Liver (tissue), 9 donors: Measurements from ENCODE around the gene PTPMT1. TPM values are rescaled to one million over a fixed set of nuclear protein-coding genes. Genes with fewer than 3 reads are reported as not detected.

Experiments
- DNase-seq: peaks from one replicate; pipeline ENCODE4 v3.0.0-alpha.2; 2017; ENCODE audit warnings: low spot score
- H3K27ac ChIP-seq, 2 donors: one replicate each; pipeline ENCODE4 v1.7.0; 2013; ENCODE audit warnings: inconsistent platforms in 2 of 2, low read length in 2 of 2, control low read depth in 1 of 2, low read depth in 1 of 2, mild to moderate bottlenecking in 1 of 2
- H3K27me3 ChIP-seq, 4 donors: one replicate each; pipeline versions ENCODE4 v1.6.1 to v1.7.0; 2013; ENCODE audit warnings: low read length in 3 of 4, inconsistent platforms in 1 of 4, mild to moderate bottlenecking in 1 of 4, moderate library complexity in 1 of 4; ENCODE audit not compliant: control insufficient read depth in 4 of 4, insufficient read depth in 4 of 4
- H3K36me3 ChIP-seq, 4 donors: one replicate each; pipeline versions ENCODE4 v1.6.1 to v1.7.0; 2013; ENCODE audit warnings: low read length in 3 of 4, mild to moderate bottlenecking in 3 of 4, low read depth in 1 of 4, moderate library complexity in 1 of 4; ENCODE audit not compliant: control insufficient read depth in 4 of 4, insufficient read depth in 3 of 4
- H3K4me1 ChIP-seq, 4 donors: one replicate each; pipeline versions ENCODE4 v1.6.1 to v1.7.0; 2013; ENCODE audit warnings: low read length in 3 of 4, mild to moderate bottlenecking in 3 of 4, moderate library complexity in 1 of 4; ENCODE audit not compliant: control insufficient read depth in 4 of 4, insufficient read depth in 4 of 4
- H3K4me3 ChIP-seq, 3 donors: one replicate each; pipeline versions ENCODE4 v1.6.1 to v1.7.0; 2013; ENCODE audit warnings: low read length in 3 of 3, control low read depth in 1 of 3, low read depth in 1 of 3, mild to moderate bottlenecking in 1 of 3
- H3K9ac ChIP-seq, 2 donors: one replicate each; pipeline ENCODE4 v1.7.0; 2013; ENCODE audit warnings: low read length in 2 of 2, mild to moderate bottlenecking in 2 of 2, moderate library complexity in 2 of 2, control low read depth in 1 of 2, low read depth in 1 of 2
- H3K9me3 ChIP-seq, 4 donors: one replicate each; pipeline versions ENCODE4 v1.6.1 to v1.7.0; 2013; ENCODE audit warnings: low read length in 3 of 4; ENCODE audit not compliant: control insufficient read depth in 4 of 4
- EGR1 ChIP-seq, 2 donors: IDR thresholded peaks; 2 replicates each; pipeline ENCODE4 v1.6.1; 2016 to 2018; ENCODE audit warnings: antibody characterized with exemption in 2 of 2, low read depth in 2 of 2
- FOXA1 ChIP-seq: IDR thresholded peaks from 2 replicates; pipeline ENCODE4 v1.6.1; 2016; ENCODE audit warnings: antibody characterized with exemption
- FOXA2 ChIP-seq: IDR thresholded peaks from 2 replicates; pipeline ENCODE4 v1.6.1; 2016; ENCODE audit warnings: antibody characterized with exemption
- GABPA ChIP-seq, 2 donors: IDR thresholded peaks in 1 of 2; conservative IDR thresholded peaks in 1 of 2; 2 replicates each; pipeline ENCODE4 v1.6.1; 2016; ENCODE audit warnings: antibody characterized with exemption in 2 of 2, mild to moderate bottlenecking in 1 of 2, moderate library complexity in 1 of 2
- HNF4G ChIP-seq: IDR thresholded peaks from 2 replicates; pipeline ENCODE4 v1.6.1; 2016; ENCODE audit warnings: antibody characterized with exemption
- JUND ChIP-seq, 2 donors: IDR thresholded peaks; 2 replicates each; pipeline ENCODE4 v1.6.1; 2016; ENCODE audit warnings: antibody characterized with exemption in 2 of 2
- RAD21 ChIP-seq, 2 donors: IDR thresholded peaks; 2 replicates each; pipeline ENCODE4 v1.6.1; 2016; ENCODE audit warnings: antibody characterized with exemption in 2 of 2, mild to moderate bottlenecking in 2 of 2
- REST ChIP-seq: IDR thresholded peaks from 2 replicates; pipeline ENCODE4 v1.6.1; 2016; ENCODE audit warnings: antibody characterized with exemption, mild to moderate bottlenecking
- RXRA ChIP-seq, 2 donors: IDR thresholded peaks; 2 replicates each; pipeline ENCODE4 v1.6.1; 2017 to 2018; ENCODE audit warnings: antibody characterized with exemption in 2 of 2, mild to moderate bottlenecking in 1 of 2
- TAF1 ChIP-seq: conservative IDR thresholded peaks from 2 replicates; pipeline ENCODE4 v1.6.1; 2016; ENCODE audit warnings: antibody characterized with exemption, mild to moderate bottlenecking
- YY1 ChIP-seq: IDR thresholded peaks from 2 replicates; pipeline ENCODE4 v1.6.1; 2016; ENCODE audit warnings: antibody characterized with exemption, mild to moderate bottlenecking
- ZBTB33 ChIP-seq: IDR thresholded peaks from 2 replicates; pipeline ENCODE4 v1.6.1; 2016; ENCODE audit warnings: antibody characterized with exemption
- WGBS: extraction: QIAGEN DNeasy Blood & Tissue Kit; methylation state at CpG from one replicate; pipeline ENCODE4 v1.1.7; 2013; 5-methylcytosine and 5-hydroxymethylcytosine counted together
- polyA plus RNA-seq, 2 donors: library from polyadenylated mRNA; stranded (reverse) in 1 of 2; unstranded in 1 of 2; fragments of 200-250 nt in 1 of 2; fragments of >200 nt in 1 of 2; fragmentation: Nextera tagmentation in 1 of 2; extraction: Ambion mirVana in 1 of 2; gene quantifications; one replicate each; pipeline versions ENCODE4 v1.2.1 to v1.2.3, GENCODE V29; 2013 to 2015
- total RNA-seq, 2 donors: library from RNA; depleted of rRNA; stranded (reverse); fragments of >200 nt; gene quantifications; one replicate each; pipeline ENCODE4 v1.2.3, GENCODE V29; 2014
- TF ChIP-seq, protein P1 (sequence below): fragments of 150-350 bp; IDR thresholded peaks from 2 replicates; pipeline ENCODE4 v1.5.1; 2017; ENCODE audit warnings: improper control_type of control experiment, low read depth, low read length; ENCODE audit not compliant: missing input control
- TF ChIP-seq, protein P2 (sequence below): IDR thresholded peaks from 2 replicates; pipeline ENCODE4 v1.6.1; 2016; ENCODE audit warnings: antibody characterized with exemption
- TF ChIP-seq, protein P3 (sequence below): IDR thresholded peaks from 2 replicates; pipeline ENCODE4 v1.6.1; 2016; ENCODE audit warnings: antibody characterized with exemption
- donor health status: healthy.
- donor health status: healthy.
- donor health status: healthy.
- donor health status: healthy.
- donor health status: healthy.

Gene PTPMT1
- total and polyA plus RNA-seq, 4 donors = 28.7 to 40.4 (median 33.5) TPM

DNA sequence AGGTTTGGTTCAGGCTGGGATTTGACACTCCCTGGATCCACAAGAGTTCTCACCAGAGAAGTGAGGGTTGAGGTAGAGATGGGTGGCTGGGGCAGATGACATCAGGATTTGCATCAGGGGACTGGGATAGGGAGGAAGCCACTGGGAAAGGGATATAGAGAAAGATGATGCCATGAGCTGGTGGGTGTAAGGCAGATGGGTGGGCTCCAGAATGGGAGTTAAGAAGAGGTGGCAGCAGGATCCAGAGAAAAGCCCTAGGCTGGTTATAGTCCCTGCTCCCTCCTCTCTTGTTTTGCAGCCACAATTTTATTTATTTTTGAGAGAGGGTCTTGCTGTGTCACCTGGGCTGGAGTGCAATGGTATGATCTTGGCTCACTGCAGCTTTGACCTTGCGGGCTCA, 30.6 kb downstream of the PTPMT1 start:
- H3K27ac ChIP-seq = no peak overlapping the region
- 94% methylated on average over 1 of the region's 1 CpG for WGBS
- H3K9me3 ChIP-seq = no peaks in the 10 kb centered on the region
- DNase-seq = no peak
- H3K4me3 ChIP-seq = no peak overlapping the region
- TF ChIP-seq JUND (IDR thresholded peaks at IDR 0.05) = no peak
- TF ChIP-seq, protein P1, sequence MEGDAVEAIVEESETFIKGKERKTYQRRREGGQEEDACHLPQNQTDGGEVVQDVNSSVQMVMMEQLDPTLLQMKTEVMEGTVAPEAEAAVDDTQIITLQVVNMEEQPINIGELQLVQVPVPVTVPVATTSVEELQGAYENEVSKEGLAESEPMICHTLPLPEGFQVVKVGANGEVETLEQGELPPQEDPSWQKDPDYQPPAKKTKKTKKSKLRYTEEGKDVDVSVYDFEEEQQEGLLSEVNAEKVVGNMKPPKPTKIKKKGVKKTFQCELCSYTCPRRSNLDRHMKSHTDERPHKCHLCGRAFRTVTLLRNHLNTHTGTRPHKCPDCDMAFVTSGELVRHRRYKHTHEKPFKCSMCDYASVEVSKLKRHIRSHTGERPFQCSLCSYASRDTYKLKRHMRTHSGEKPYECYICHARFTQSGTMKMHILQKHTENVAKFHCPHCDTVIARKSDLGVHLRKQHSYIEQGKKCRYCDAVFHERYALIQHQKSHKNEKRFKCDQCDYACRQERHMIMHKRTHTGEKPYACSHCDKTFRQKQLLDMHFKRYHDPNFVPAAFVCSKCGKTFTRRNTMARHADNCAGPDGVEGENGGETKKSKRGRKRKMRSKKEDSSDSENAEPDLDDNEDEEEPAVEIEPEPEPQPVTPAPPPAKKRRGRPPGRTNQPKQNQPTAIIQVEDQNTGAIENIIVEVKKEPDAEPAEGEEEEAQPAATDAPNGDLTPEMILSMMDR = no peak
- TF ChIP-seq, protein P2, sequence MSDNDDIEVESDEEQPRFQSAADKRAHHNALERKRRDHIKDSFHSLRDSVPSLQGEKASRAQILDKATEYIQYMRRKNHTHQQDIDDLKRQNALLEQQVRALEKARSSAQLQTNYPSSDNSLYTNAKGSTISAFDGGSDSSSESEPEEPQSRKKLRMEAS = no peak
- peaks cover 0 to 6% (median 2%) of the 10 kb centered on the region in 4 donors for H3K4me1 ChIP-seq
- peaks cover 0 to 7% (median 2%) of the 10 kb centered on the region in 4 donors for H3K27me3 ChIP-seq
- H3K36me3 ChIP-seq = no peaks in the 10 kb centered on the region
- no peak overlapping the region for H3K9ac ChIP-seq

- no peak for DNase-seq
Observed at GRCh38 chr11:47599902-47600301, 34.5 kb downstream of the PTPMT1 start.

More at GRCh38 chr11:47599902-47600301, 34.5 kb downstream of the PTPMT1 start:
- TF ChIP-seq GABPA (IDR thresholded peaks at IDR 0.05 in 1 of 2, conservative IDR thresholded peaks at IDR 0.05 in 1 of 2) (no peak), HNF4G (no peak), YY1 (no peak), ZBTB33 (no peak), REST (no peak), RXRA (IDR thresholded peaks at IDR 0.05) (no peak), FOXA2 (no peak), TAF1 (no peak), FOXA1 (no peak), RAD21 (IDR thresholded peaks at IDR 0.05) (no peak), JUND (IDR thresholded peaks at IDR 0.05) (no peak), EGR1 (IDR thresholded peaks at IDR 0.05; ENCODE audit: low read depth in 2 of 2) (no peak)
- TF ChIP-seq, protein P2 = no peak
- TF ChIP-seq, protein P3, sequence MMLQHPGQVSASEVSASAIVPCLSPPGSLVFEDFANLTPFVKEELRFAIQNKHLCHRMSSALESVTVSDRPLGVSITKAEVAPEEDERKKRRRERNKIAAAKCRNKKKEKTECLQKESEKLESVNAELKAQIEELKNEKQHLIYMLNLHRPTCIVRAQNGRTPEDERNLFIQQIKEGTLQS = no peak
- Histone ChIP-seq H3K27ac (no peak overlapping the region), H3K4me1 (no peaks in the 10 kb centered on the region), H3K36me3 (no peaks in the 10 kb centered on the region), H3K9ac (no peak overlapping the region), H3K27me3 (no peaks in the 10 kb centered on the region), H3K9me3 (no peaks in the 10 kb centered on the region), H3K4me3 (no peak overlapping the region)
- WGBS = 75% methylated on average over 4 of the region's 4 CpGs
